Prostate gland (tissue), 2 donors: ENCODE measurements around the gene NPLOC4. TPM values are rescaled to one million over a fixed set of nuclear protein-coding genes. Genes with fewer than 3 reads are reported as not detected.

Source experiments
- DNase-seq: peaks from one replicate; pipeline ENCODE4 v3.0.0-alpha.2; 2019; ENCODE audit warnings: low spot score
- H3K27ac ChIP-seq, 2 donors: fragments of 200-600 bp; sonication (generic); 2 replicates each; pipeline ENCODE4 v1.5.1; 2017 to 2019
- H3K27me3 ChIP-seq: fragments of 200-600 bp; sonication (generic); replicated peaks from 2 replicates; pipeline ENCODE4 v1.5.1; 2019; ENCODE audit not compliant: insufficient read depth
- H3K36me3 ChIP-seq, 2 donors: fragments of 200-600 bp; sonication (generic); 1 replicate in 1 of 2; 2 replicates in 1 of 2; pipeline versions ENCODE4 v1.5.1 to v1.8.1; 2017 to 2019
- H3K4me1 ChIP-seq: fragments of 200-600 bp; sonication (generic); replicated peaks from 2 replicates; pipeline ENCODE4 v1.5.1; 2019
- H3K4me3 ChIP-seq, 2 donors: fragments of 200-600 bp; sonication (generic); 2 replicates each; pipeline ENCODE4 v1.5.1; 2017 to 2019
- H3K9me3 ChIP-seq: fragments of 200-600 bp; sonication (generic); 2 replicates; pipeline ENCODE4 v1.5.1; 2017
- CTCF ChIP-seq, 4 experiments: fragments of 200-600 bp in 2 of 4; fragments of 450-650 bp in 2 of 4; sonication (generic) in 2 of 4; IDR thresholded peaks; 1 replicate in 3 of 4; 2 replicates in 1 of 4; pipeline ENCODE4 v1.5.1; 2016 to 2019; ENCODE audit warnings: antibody characterized with exemption in 4 of 4, mild to moderate bottlenecking in 2 of 4, moderate library complexity in 2 of 4
- POLR2A ChIP-seq: fragments of 450-650 bp; IDR thresholded peaks from one replicate; pipeline ENCODE4 v1.6.1; 2016; ENCODE audit warnings: antibody characterized with exemption, mild to moderate bottlenecking
- POLR2AphosphoS5 ChIP-seq: sonication (generic); formaldehyde crosslinking; IDR thresholded peaks from one replicate; pipeline ENCODE4 v1.6.1; 2017; ENCODE audit warnings: antibody characterized with exemption
- WGBS: methylation state at CpG from one replicate; pipeline ENCODE4 v1.1.5; 2018; 5-methylcytosine and 5-hydroxymethylcytosine counted together
- intact Hi-C: fragments of 100-400 bp; cut with DNase I; formaldehyde crosslinking; loops from one replicate; pipeline ENCODE4 v1.14.2; 2022
- small RNA-seq, 2 donors: library from RNA; depleted of rRNA; stranded (forward); fragments of <200 nt; gene quantifications; one replicate each; pipeline ENCODE3, GENCODE V24; 2016
- total RNA-seq, 2 donors: library from RNA; depleted of rRNA; stranded (reverse); fragments of >200 nt; gene quantifications; one replicate each; pipeline ENCODE4 v1.1.0, GENCODE V29; 2016

Gene NPLOC4
- total RNA-seq, 2 donors from 2014 or later = 40.1 to 84.8 TPM

- H3K9me3 ChIP-seq = no peaks in the 10 kb centered on the region
- 50% methylated on average over 10 of the region's 10 CpGs for WGBS
- peaks cover 10 to 20% of the 10 kb centered on the region in 2 donors for H3K36me3 ChIP-seq
- no peak for TF ChIP-seq POLR2A
- peak; percentile 4 for TF ChIP-seq POLR2AphosphoS5
- no peak for TF ChIP-seq CTCF (IDR thresholded peaks at IDR 0.05)
- H3K27me3 ChIP-seq = no peaks in the 10 kb centered on the region
- intact Hi-C loops = no loop called here
- DNase-seq = no peak
- no peaks in the 10 kb centered on the region for H3K4me1 ChIP-seq
- peak overlapping the region; percentile 89 to 97 for H3K4me3 ChIP-seq
- peak overlapping the region; percentile 100 for H3K27ac ChIP-seq
Measured at GRCh38 chr17:81508639-81509206, 128.2 kb downstream of the NPLOC4 start.

Small RNA genes within 50 kb of the gene (small RNA-seq; reads per million reads assigned to genes)
- 0 reads per million in 2 donors for gene RF00019

Other genes with a start within 250 kb of the NPLOC4 start
- gene BAHCC1, start 241.7 kb downstream of the NPLOC4 start, total RNA-seq = 10 to 100 TPM; 11.4 to 28.9 TPM
- 1,000 to 10,000 TPM; 2,438 to 3,181 TPM for gene ACTG1, start 124.3 kb downstream of the NPLOC4 start, total RNA-seq
- 1 to 10 TPM; 3.1 to 5.6 TPM for gene FSCN2, start 108.7 kb downstream of the NPLOC4 start, total RNA-seq
- gene FAAP100, start 84.8 kb downstream of the NPLOC4 start, total RNA-seq = 10 to 100 TPM; 27.8 to 44.4 TPM
- 1 to 10 TPM; 2.5 to 2.9 TPM for gene TSPAN10, start 84 bp upstream of the NPLOC4 start, total RNA-seq
- gene PDE6G, start 19.4 kb upstream of the NPLOC4 start, total RNA-seq = not detected
- 10 to 100 TPM; 52.5 to 59.2 TPM for gene OXLD1, start 29.5 kb upstream of the NPLOC4 start, total RNA-seq
- 10 to 100 TPM; 18.5 to 27.7 TPM for gene CCDC137, start 29.6 kb upstream of the NPLOC4 start, total RNA-seq
- gene ARL16, start 46.7 kb upstream of the NPLOC4 start, total RNA-seq = 10 to 100 TPM; 27.9 to 49.5 TPM
- gene HGS, start 46.9 kb upstream of the NPLOC4 start, total RNA-seq = 100 to 1,000 TPM; 102 to 167 TPM
- 10 to 100 TPM; 53.4 to 63.5 TPM for gene MRPL12, start 66.3 kb upstream of the NPLOC4 start, total RNA-seq
- 10 to 100 TPM; 39.1 to 39.4 TPM for gene SLC25A10, start 75.2 kb upstream of the NPLOC4 start, total RNA-seq
- gene GCGR, start 167.0 kb upstream of the NPLOC4 start, total RNA-seq = under 1 TPM in 1 of 2 donors, not detected in 1; 0.97 TPM
- 100 to 1,000 TPM in 1 of 2 donors, 10 to 100 TPM in 1; 83.6 to 150 TPM for gene MCRIP1, start 196.2 kb upstream of the NPLOC4 start, total RNA-seq
- gene PPP1R27, start 197.9 kb upstream of the NPLOC4 start, total RNA-seq = 1 to 10 TPM in 1 of 2 donors, not detected in 1; 1.6 TPM
- 1,000 to 10,000 TPM in 1 of 2 donors, 100 to 1,000 TPM in 1; 509 to 2,101 TPM for gene P4HB, start 223.4 kb upstream of the NPLOC4 start, total RNA-seq
- gene ARHGDIA, start 234.2 kb upstream of the NPLOC4 start, total RNA-seq = 100 to 1,000 TPM; 193 to 274 TPM